ENCODE data around the gene MAPK8IP3.
A peak's percentile ranks its signal among the peaks of the same experiment; 100 is the strongest.
"Not testable (repeated sequence)": the region's sequence is repeated elsewhere in the genome, so short reads cannot be mapped to it uniquely, and the experiment has no call there.

Gene MAPK8IP3

GRCh38 chr16:1790261-1790610 lies 84.2 kb downstream of the MAPK8IP3 start:
- DNase-seq, result no peak

- no peak for DNase-seq
Measured at GRCh38 chr16:1790611-1791255, 84.7 kb downstream of the MAPK8IP3 start.

- no peak for DNase-seq
Measured at GRCh38 chr16:1791256-1791942, 85.4 kb downstream of the MAPK8IP3 start.

- DNase-seq, result peak; percentile 44
Measured at GRCh38 chr16:1791943-1792812, 86.2 kb downstream of the MAPK8IP3 start.

- DNase-seq, result peak; percentile 42
Measured at GRCh38 chr16:1792836-1793577, 87.0 kb downstream of the MAPK8IP3 start.

- no peak for DNase-seq
Measured at GRCh38 chr16:1793578-1794220, 87.7 kb downstream of the MAPK8IP3 start, which contains the start of gene IGFALS. Gene IGFALS, minus strand, starts transcription at chr16:1793705. Its CDS starts 53 bp downstream, at chr16:1793652.

- peak; percentile 47 for DNase-seq
Measured at GRCh38 chr16:1794221-1794871, 88.4 kb downstream of the MAPK8IP3 start.

- no peak for DNase-seq
Measured at GRCh38 chr16:1794908-1795666, 89.1 kb downstream of the MAPK8IP3 start.

- DNase-seq, result not testable (repeated sequence)
Measured at GRCh38 chr16:1799263-1799662, 93.3 kb downstream of the MAPK8IP3 start.

- no peak for DNase-seq
Measured at GRCh38 chr16:1800701-1801100, 94.7 kb downstream of the MAPK8IP3 start.

- DNase-seq, result no peak
Measured at GRCh38 chr16:1807626-1808025, 101.6 kb downstream of the MAPK8IP3 start.

GRCh38 chr16:1808691-1809090 lies 102.7 kb downstream of the MAPK8IP3 start:
- no peak for DNase-seq

GRCh38 chr16:1809281-1809801 lies 103.3 kb downstream of the MAPK8IP3 start:
- no peak for DNase-seq

GRCh38 chr16:1810106-1810505 lies 104.1 kb downstream of the MAPK8IP3 start:
- DNase-seq, result no peak

- DNase-seq, result no peak
Measured at GRCh38 chr16:1810536-1810935, 104.5 kb downstream of the MAPK8IP3 start.

- peak; percentile 74 for DNase-seq
Measured at GRCh38 chr16:1812732-1813163, 106.8 kb downstream of the MAPK8IP3 start.

GRCh38 chr16:1815461-1815860 lies 109.5 kb downstream of the MAPK8IP3 start:
- DNase-seq, result no peak

- DNase-seq, result no peak
Measured at GRCh38 chr16:1816396-1817275, 110.6 kb downstream of the MAPK8IP3 start.

GRCh38 chr16:1817276-1817589 lies 111.2 kb downstream of the MAPK8IP3 start:
- no peak for DNase-seq

- DNase-seq, result no peak
Measured at GRCh38 chr16:1817716-1818115, 111.7 kb downstream of the MAPK8IP3 start.

Data from activated CD8-positive, alpha-beta memory T cell treated with anti-CD3 and anti-CD28 coated beads, Interleukin-2, amount 50 U/mL, for 48 hours (primary cell).